Suprapubic skin (tissue), 4 donors: ENCODE results near the gene NEURL1. TPM values are rescaled to one million over a fixed set of nuclear protein-coding genes. Genes with fewer than 3 reads are reported as not detected.
A peak's percentile ranks its signal among the peaks of the same experiment; 100 is the strongest.

Experiments used
- DNase-seq, 2 donors: peaks; one replicate each; pipeline ENCODE4 v3.0.0-alpha.2; 2019; ENCODE audit warnings: low spot score in 2 of 2
- H3K27ac ChIP-seq: fragments of 200-600 bp; sonication (generic); one replicate; pipeline ENCODE4 v1.5.1; 2019
- H3K27me3 ChIP-seq: fragments of 200-600 bp; sonication (generic); one replicate; pipeline ENCODE4 v1.5.1; 2019
- H3K36me3 ChIP-seq: fragments of 200-600 bp; sonication (generic); one replicate; pipeline ENCODE4 v1.5.1; 2019
- H3K4me1 ChIP-seq: fragments of 200-600 bp; sonication (generic); one replicate; pipeline ENCODE4 v1.5.1; 2019
- H3K4me3 ChIP-seq: fragments of 200-600 bp; sonication (generic); one replicate; pipeline ENCODE4 v1.5.1; 2019; ENCODE audit warnings: mild to moderate bottlenecking
- H3K9me3 ChIP-seq: fragments of 200-600 bp; sonication (generic); one replicate; pipeline ENCODE4 v1.5.1; 2019
- EP300 ChIP-seq: sonication (generic); formaldehyde crosslinking; IDR thresholded peaks from one replicate; pipeline ENCODE4 v1.6.1; 2017; ENCODE audit warnings: antibody characterized with exemption
- POLR2A ChIP-seq, 2 donors: fragments of 450-650 bp; IDR thresholded peaks; one replicate each; pipeline ENCODE4 v1.6.1; 2017; ENCODE audit warnings: antibody characterized with exemption in 2 of 2, mild to moderate bottlenecking in 2 of 2, moderate library complexity in 2 of 2
- POLR2AphosphoS5 ChIP-seq, 3 donors: sonication (generic); formaldehyde crosslinking; IDR thresholded peaks; one replicate each; pipeline ENCODE4 v1.6.1; 2017; ENCODE audit warnings: antibody characterized with exemption in 3 of 3
- WGBS: methylation state at CpG from one replicate; pipeline ENCODE4 v1.1.5; 2018; 5-methylcytosine and 5-hydroxymethylcytosine counted together
- total RNA-seq, 4 donors: library from RNA; depleted of rRNA; stranded (reverse); fragments of >200 nt; gene quantifications; one replicate each; pipeline ENCODE4 v1.1.0, GENCODE V29; 2016
- TF ChIP-seq, protein P1 (sequence below), 2 donors: fragments of 200-600 bp in 1 of 2; fragments of 450-650 bp in 1 of 2; sonication (generic) in 1 of 2; IDR thresholded peaks; one replicate each; pipeline ENCODE4 v1.5.1; 2016 to 2019; ENCODE audit warnings: antibody characterized with exemption in 2 of 2, mild to moderate bottlenecking in 1 of 2, moderate library complexity in 1 of 2

NEURL1 gene
- total RNA-seq, 4 donors from 2014 or later = 0.18 to 0.30 TPM; not detected in 2

DNA sequence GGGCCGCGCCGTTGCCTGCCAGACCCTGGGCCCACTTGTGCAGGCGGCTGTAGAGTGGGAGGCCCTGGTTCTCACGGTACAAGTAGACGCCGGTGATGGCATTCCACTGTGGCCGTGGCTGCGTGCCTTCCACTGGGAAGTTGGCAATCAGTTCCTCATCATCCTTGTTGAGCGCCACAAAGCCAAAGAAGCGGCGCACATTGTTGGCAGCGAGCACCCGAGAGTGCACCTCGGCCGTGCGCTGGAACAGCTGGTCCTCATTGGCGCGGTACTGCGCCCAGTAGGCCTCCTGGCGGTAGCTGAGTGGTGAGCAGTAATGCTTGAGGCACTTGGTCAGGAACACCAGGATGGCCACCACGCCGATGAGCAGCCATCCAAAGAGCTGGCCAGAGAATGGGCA is 46.3 kb upstream of the NEURL1 start:
- Histone ChIP-seq H3K4me3 (no peak overlapping the region), H3K27ac (peak overlapping the region; percentile 87), H3K36me3 (peaks cover 62% of the 10 kb centered on the region), H3K9me3 (no peaks in the 10 kb centered on the region), H3K27me3 (no peaks in the 10 kb centered on the region), H3K4me1 (peaks cover 73% of the 10 kb centered on the region)
- no peak for DNase-seq
- no peak for TF ChIP-seq EP300
- TF ChIP-seq, protein P1, sequence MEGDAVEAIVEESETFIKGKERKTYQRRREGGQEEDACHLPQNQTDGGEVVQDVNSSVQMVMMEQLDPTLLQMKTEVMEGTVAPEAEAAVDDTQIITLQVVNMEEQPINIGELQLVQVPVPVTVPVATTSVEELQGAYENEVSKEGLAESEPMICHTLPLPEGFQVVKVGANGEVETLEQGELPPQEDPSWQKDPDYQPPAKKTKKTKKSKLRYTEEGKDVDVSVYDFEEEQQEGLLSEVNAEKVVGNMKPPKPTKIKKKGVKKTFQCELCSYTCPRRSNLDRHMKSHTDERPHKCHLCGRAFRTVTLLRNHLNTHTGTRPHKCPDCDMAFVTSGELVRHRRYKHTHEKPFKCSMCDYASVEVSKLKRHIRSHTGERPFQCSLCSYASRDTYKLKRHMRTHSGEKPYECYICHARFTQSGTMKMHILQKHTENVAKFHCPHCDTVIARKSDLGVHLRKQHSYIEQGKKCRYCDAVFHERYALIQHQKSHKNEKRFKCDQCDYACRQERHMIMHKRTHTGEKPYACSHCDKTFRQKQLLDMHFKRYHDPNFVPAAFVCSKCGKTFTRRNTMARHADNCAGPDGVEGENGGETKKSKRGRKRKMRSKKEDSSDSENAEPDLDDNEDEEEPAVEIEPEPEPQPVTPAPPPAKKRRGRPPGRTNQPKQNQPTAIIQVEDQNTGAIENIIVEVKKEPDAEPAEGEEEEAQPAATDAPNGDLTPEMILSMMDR (IDR thresholded peaks at IDR 0.05) = no peak
- TF ChIP-seq POLR2AphosphoS5 (IDR thresholded peaks at IDR 0.05) = no peak
- no peak for TF ChIP-seq POLR2A (IDR thresholded peaks at IDR 0.05)
- WGBS = 83% methylated on average over 11 of the region's 23 CpGs

GRCh38 chr10:103448746-103449145 is 44.8 kb upstream of the NEURL1 start:
- TF ChIP-seq, protein P1 (IDR thresholded peaks at IDR 0.05) = no peak
- no peak for TF ChIP-seq POLR2AphosphoS5 (IDR thresholded peaks at IDR 0.05)
- TF ChIP-seq POLR2A (IDR thresholded peaks at IDR 0.05) = no peak
- no peak for TF ChIP-seq EP300

DNA sequence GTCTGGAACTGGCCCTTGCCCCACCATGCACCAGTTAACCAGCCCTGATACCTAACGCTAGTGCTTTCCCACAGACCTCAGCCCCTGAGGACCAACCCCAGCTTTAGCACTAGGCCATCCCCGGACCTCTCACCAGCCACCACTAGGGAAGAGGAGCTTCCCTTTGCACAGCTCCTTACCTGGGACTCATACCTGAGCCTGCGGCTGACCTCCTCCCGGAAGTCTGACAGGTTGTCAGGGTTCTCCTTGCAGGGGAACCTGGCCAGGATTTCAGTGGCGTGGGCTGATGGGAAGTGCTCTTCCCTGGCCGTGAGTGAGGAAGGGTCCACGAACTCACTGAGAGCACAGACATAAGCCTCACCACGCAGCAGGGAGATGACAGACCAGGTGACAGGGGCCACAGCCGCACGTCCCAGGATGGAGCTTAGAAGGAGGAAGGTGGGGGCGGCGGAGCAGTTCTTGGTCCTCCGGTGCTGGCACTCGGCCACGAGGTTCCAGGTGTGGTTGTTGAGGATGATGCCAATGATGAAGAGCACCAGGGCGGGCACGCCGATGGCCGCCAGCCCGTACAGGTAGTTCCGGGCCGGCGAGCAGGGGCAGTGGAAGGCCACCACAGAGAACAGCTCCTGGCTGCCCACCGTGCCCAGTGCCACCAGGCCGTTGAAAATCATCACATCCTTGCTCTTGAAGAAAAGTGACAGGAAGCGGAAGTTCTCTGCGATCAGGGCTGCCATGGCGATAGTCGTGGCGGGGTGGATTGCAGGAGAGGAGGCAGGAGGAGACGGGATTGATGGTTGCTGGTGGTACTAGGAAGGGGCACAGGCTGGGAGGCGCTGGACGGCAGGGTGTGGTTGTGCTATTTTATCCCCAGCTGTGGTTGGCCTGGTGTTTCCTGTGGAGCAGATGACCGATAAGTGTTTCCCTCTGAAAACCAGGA is 44.0 kb upstream of the NEURL1 start:
- WGBS = 75% methylated on average over 30 of the region's 34 CpGs
- DNase-seq = no peak
- H3K9me3 ChIP-seq = no peaks in the 10 kb centered on the region
- peaks cover 40% of the 10 kb centered on the region for H3K36me3 ChIP-seq
- TF ChIP-seq EP300 (no peak), POLR2A (IDR thresholded peaks at IDR 0.05) (no peak), POLR2AphosphoS5 (IDR thresholded peaks at IDR 0.05) (no peak)
- TF ChIP-seq, protein P1 (IDR thresholded peaks at IDR 0.05) = no peak
- peak overlapping the region; percentile 87 for H3K27ac ChIP-seq
- H3K4me1 ChIP-seq = peaks cover 79% of the 10 kb centered on the region
- H3K4me3 ChIP-seq = peak overlapping the region; percentile 58
- no peaks in the 10 kb centered on the region for H3K27me3 ChIP-seq

More at GRCh38 chr10:103448746-103449145, 44.8 kb upstream of the NEURL1 start:
- Histone ChIP-seq H3K27me3 (no peaks in the 10 kb centered on the region), H3K36me3 (peaks cover 48% of the 10 kb centered on the region), H3K27ac (peak overlapping the region; percentile 87), H3K9me3 (no peaks in the 10 kb centered on the region), H3K4me3 (peak overlapping the region; percentile 58), H3K4me1 (peaks cover 80% of the 10 kb centered on the region)
- no peak for DNase-seq
- WGBS = 48% methylated on average over 1 of the region's 1 CpG

DNA sequence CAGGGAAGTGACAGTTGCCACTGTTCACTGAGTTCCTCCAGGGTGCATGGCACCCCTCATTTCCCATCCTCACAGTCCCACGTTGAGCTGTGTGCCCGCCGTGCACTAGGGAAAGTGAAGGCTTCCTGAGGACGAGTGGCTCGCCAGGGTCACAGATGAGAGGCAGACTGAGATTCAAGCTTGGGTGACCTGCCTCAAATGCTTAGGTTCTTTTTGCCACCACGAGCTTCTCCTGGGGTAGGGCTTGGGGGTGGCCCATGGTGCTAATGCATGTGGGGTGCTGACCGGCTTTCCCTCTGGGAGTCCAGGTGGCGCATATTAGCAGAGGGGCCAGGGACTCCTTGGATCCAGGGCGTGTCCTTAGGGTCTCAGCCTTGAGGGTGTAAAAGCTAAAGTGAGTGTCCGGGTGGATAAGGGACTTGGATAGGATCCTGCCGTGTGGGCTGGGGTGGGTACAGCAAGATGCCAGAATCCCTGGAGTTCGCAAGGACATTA is 43.3 kb upstream of the NEURL1 start:
- DNase-seq = no peak
- peaks cover 74% of the 10 kb centered on the region for H3K4me1 ChIP-seq
- no peaks in the 10 kb centered on the region for H3K27me3 ChIP-seq
- H3K9me3 ChIP-seq = no peaks in the 10 kb centered on the region
- peaks cover 33% of the 10 kb centered on the region for H3K36me3 ChIP-seq
- 78% methylated on average over 11 of the region's 12 CpGs for WGBS
- TF ChIP-seq, protein P1 (IDR thresholded peaks at IDR 0.05) = no peak
- TF ChIP-seq POLR2AphosphoS5 (IDR thresholded peaks at IDR 0.05) (no peak), EP300 (no peak), POLR2A (IDR thresholded peaks at IDR 0.05) (no peak)
- peak overlapping the region; percentile 87 for H3K27ac ChIP-seq
- H3K4me3 ChIP-seq = peak overlapping the region; percentile 58
